ENCODE data around the gene CCDC141.

CCDC141 gene

GRCh38 chr2:178819147-178819875 is 230.6 kb downstream of the CCDC141 start:
- Histone ChIP-seq H3K9me3 (ENCODE audit: insufficient read depth, low read length, severe bottlenecking) (no peaks in the 10 kb centered on the region), H3K27ac (ENCODE audit: low read length) (no peak overlapping the region), H3K9ac (ENCODE audit: low read depth, low read length) (no peak overlapping the region), H3K79me2 (ENCODE audit: insufficient read depth, low read length) (no peaks in the 10 kb centered on the region), H3K4me1 (ENCODE audit: insufficient read depth, low read length) (no peaks in the 10 kb centered on the region), H3K36me3 (ENCODE audit: insufficient read depth, low read length) (no peaks in the 10 kb centered on the region), H4K20me1 (ENCODE audit: insufficient read depth, low read length) (no peaks in the 10 kb centered on the region), H3K4me3 (ENCODE audit: low read depth in 1 of 2, low read length in 2 of 2) (no peak overlapping the region), H3K4me2 (ENCODE audit: insufficient read depth, low read length) (no peak overlapping the region), H2AFZ (ENCODE audit: low read depth, low read length) (no peak overlapping the region), H3K27me3 (ENCODE audit: insufficient read depth, low read length, poor library complexity) (no peaks in the 10 kb centered on the region)
- TF ChIP-seq EZH2 (IDR thresholded peaks at IDR 0.05; ENCODE audit: borderline replicate concordance, low read depth, low read length, severe bottlenecking) (no peak), CTCF (IDR thresholded peaks at IDR 0.05; ENCODE audit: borderline replicate concordance, extremely low read depth, low read length, poor library complexity, severe bottlenecking) (no peak)
- DNase-seq = no peak
- ATAC-seq (ENCODE audit: insufficient read depth, low read depth) = no peak

DNA sequence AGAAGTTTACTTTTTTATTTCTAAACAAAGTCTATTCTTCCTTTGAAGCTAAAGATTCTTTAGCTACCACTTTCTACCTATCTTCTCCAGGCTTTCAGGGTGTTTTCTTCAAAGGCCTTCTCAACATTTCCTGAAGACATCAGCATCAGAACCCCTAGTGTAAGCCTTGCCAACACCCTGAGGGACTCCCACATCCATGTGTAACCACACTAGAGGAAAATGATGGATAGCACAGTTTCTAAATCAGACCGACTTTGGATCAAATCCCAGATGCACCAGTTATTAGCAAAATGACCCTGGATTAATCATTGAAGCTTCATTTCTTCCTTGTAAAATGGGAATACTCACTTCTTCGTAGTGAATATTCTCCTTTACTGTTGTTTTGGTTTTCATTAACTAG is 238.0 kb downstream of the CCDC141 start:
- no peaks in the 10 kb centered on the region for H4K20me1 ChIP-seq (ENCODE audit: insufficient read depth, low read length)
- no peaks in the 10 kb centered on the region for H3K9me3 ChIP-seq (ENCODE audit: insufficient read depth, low read length, severe bottlenecking)
- ATAC-seq (ENCODE audit: insufficient read depth, low read depth) = no peak
- no peaks in the 10 kb centered on the region for H3K36me3 ChIP-seq (ENCODE audit: insufficient read depth, low read length)
- no peak overlapping the region for H3K4me2 ChIP-seq (ENCODE audit: insufficient read depth, low read length)
- H3K27ac ChIP-seq (ENCODE audit: low read length) = no peak overlapping the region
- no peak overlapping the region for H3K4me3 ChIP-seq (ENCODE audit: low read depth in 1 of 2, low read length in 2 of 2)
- no peaks in the 10 kb centered on the region for H3K27me3 ChIP-seq (ENCODE audit: insufficient read depth, low read length, poor library complexity)
- no peaks in the 10 kb centered on the region for H3K4me1 ChIP-seq (ENCODE audit: insufficient read depth, low read length)
- H2AFZ ChIP-seq (ENCODE audit: low read depth, low read length) = no peak overlapping the region
- no peaks in the 10 kb centered on the region for H3K79me2 ChIP-seq (ENCODE audit: insufficient read depth, low read length)
- H3K9ac ChIP-seq (ENCODE audit: low read depth, low read length) = no peak overlapping the region
- DNase-seq = no peak
- TF ChIP-seq EZH2 (IDR thresholded peaks at IDR 0.05; ENCODE audit: borderline replicate concordance, low read depth, low read length, severe bottlenecking) = no peak
- no peak for TF ChIP-seq CTCF (IDR thresholded peaks at IDR 0.05; ENCODE audit: borderline replicate concordance, extremely low read depth, low read length, poor library complexity, severe bottlenecking)

DNA sequence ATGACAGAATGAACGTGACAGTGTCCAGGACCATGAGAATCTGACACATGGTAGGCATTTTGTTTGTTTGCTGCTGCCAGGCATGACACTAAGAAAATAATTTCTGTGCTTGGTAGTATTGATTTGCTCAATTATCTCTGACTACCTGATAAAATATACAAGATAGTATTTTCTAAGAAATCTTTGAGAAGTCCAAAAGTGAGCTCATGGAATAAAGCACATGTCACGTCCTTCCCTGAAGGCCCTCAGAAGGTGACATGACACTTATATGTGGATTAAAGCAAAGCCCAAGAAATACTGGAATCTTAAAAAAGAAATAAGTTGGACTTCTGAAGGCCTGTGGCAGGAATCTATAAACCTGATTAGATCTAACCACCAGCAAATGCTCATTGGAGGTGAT is 238.9 kb downstream of the CCDC141 start:
- no peak overlapping the region for H3K4me3 ChIP-seq (ENCODE audit: low read depth in 1 of 2, low read length in 2 of 2)
- no peaks in the 10 kb centered on the region for H3K27me3 ChIP-seq (ENCODE audit: insufficient read depth, low read length, poor library complexity)
- H3K4me2 ChIP-seq (ENCODE audit: insufficient read depth, low read length) = no peak overlapping the region
- TF ChIP-seq CTCF (IDR thresholded peaks at IDR 0.05; ENCODE audit: borderline replicate concordance, extremely low read depth, low read length, poor library complexity, severe bottlenecking) (no peak), EZH2 (IDR thresholded peaks at IDR 0.05; ENCODE audit: borderline replicate concordance, low read depth, low read length, severe bottlenecking) (no peak)
- H2AFZ ChIP-seq (ENCODE audit: low read depth, low read length) = no peak overlapping the region
- H3K36me3 ChIP-seq (ENCODE audit: insufficient read depth, low read length) = no peaks in the 10 kb centered on the region
- H3K79me2 ChIP-seq (ENCODE audit: insufficient read depth, low read length) = no peaks in the 10 kb centered on the region
- ATAC-seq (ENCODE audit: insufficient read depth, low read depth) (no peak), DNase-seq (no peak)
- H3K4me1 ChIP-seq (ENCODE audit: insufficient read depth, low read length) = no peaks in the 10 kb centered on the region
- no peak overlapping the region for H3K9ac ChIP-seq (ENCODE audit: low read depth, low read length)
- no peaks in the 10 kb centered on the region for H4K20me1 ChIP-seq (ENCODE audit: insufficient read depth, low read length)
- no peaks in the 10 kb centered on the region for H3K9me3 ChIP-seq (ENCODE audit: insufficient read depth, low read length, severe bottlenecking)
- H3K27ac ChIP-seq (ENCODE audit: low read length) = no peak overlapping the region
